Measurements from ENCODE around the gene CLDN7. TPM values are rescaled to one million over a fixed set of nuclear protein-coding genes. Genes with fewer than 3 reads are reported as not detected.
A peak's percentile ranks its signal among the peaks of the same experiment; 100 is the strongest.

Gene CLDN7
- total RNA-seq, 6 experiments from 2014 or later, result 0.43 to 3.0 (median 1.7) TPM

GRCh38 chr17:7261379-7262191 is 693 bp downstream of the CLDN7 start:
- Mint-ChIP-seq H3K4me3 (peak overlapping the region; percentile 45), H3K9me3 (peaks cover 1% of the 10 kb centered on the region), H3K36me3 (ENCODE audit: low read depth) (peaks cover 9% of the 10 kb centered on the region), H3K27ac (no peak overlapping the region), H3K4me1 (ENCODE audit: low read depth) (peaks cover 27% of the 10 kb centered on the region), H3K27me3 (ENCODE audit: insufficient read depth) (peaks cover 8% of the 10 kb centered on the region)
- no peak for TF ChIP-seq CTCF (IDR thresholded peaks at IDR 0.05)
- no peak for DNase-seq

- TF ChIP-seq CTCF (IDR thresholded peaks at IDR 0.05), result no peak
- Mint-ChIP-seq H3K27ac (no peak overlapping the region), H3K27me3 (ENCODE audit: insufficient read depth) (peaks cover 8% of the 10 kb centered on the region), H3K9me3 (no peaks in the 10 kb centered on the region), H3K36me3 (ENCODE audit: low read depth) (peaks cover 11% of the 10 kb centered on the region; the same call in 1 of the 2 replicates), H3K4me1 (ENCODE audit: low read depth) (peaks cover 19% of the 10 kb centered on the region), H3K4me3 (peak overlapping the region; percentile 45)
- DNase-seq, result no peak
Measured at GRCh38 chr17:7260651-7261378, 1.5 kb downstream of the CLDN7 start.

GRCh38 chr17:7260151-7260550 is 2.1 kb downstream of the CLDN7 start:
- Mint-ChIP-seq H3K27ac (no peak overlapping the region), H3K4me3 (no peak overlapping the region), H3K4me1 (ENCODE audit: low read depth) (peaks cover 19% of the 10 kb centered on the region), H3K27me3 (ENCODE audit: insufficient read depth) (peaks cover 8% of the 10 kb centered on the region), H3K9me3 (no peaks in the 10 kb centered on the region), H3K36me3 (ENCODE audit: low read depth) (peaks cover 11% of the 10 kb centered on the region; the same call in 1 of the 2 replicates)
- DNase-seq, result no peak
- no peak for TF ChIP-seq CTCF (IDR thresholded peaks at IDR 0.05)

GRCh38 chr17:7259555-7259889 is 2.8 kb downstream of the CLDN7 start:
- H3K27ac Mint-ChIP-seq, result no peak overlapping the region
- TF ChIP-seq CTCF (IDR thresholded peaks at IDR 0.05), result no peak
- peaks cover 16% of the 10 kb centered on the region for H3K36me3 Mint-ChIP-seq (ENCODE audit: low read depth)
- DNase-seq, result no peak
- no peaks in the 10 kb centered on the region for H3K9me3 Mint-ChIP-seq
- H3K4me3 Mint-ChIP-seq, result no peak overlapping the region
- H3K27me3 Mint-ChIP-seq (ENCODE audit: insufficient read depth), result peaks cover 8% of the 10 kb centered on the region
- peaks cover 19% of the 10 kb centered on the region for H3K4me1 Mint-ChIP-seq (ENCODE audit: low read depth)

- peaks cover 14% of the 10 kb centered on the region for H3K4me1 Mint-ChIP-seq (ENCODE audit: low read depth)
- H3K27me3 Mint-ChIP-seq (ENCODE audit: insufficient read depth), result peaks cover 5% of the 10 kb centered on the region
- TF ChIP-seq CTCF (IDR thresholded peaks at IDR 0.05), result no peak
- no peaks in the 10 kb centered on the region for H3K9me3 Mint-ChIP-seq
- peaks cover 17% of the 10 kb centered on the region for H3K36me3 Mint-ChIP-seq (ENCODE audit: low read depth)
- H3K4me3 Mint-ChIP-seq, result no peak overlapping the region
- no peak for DNase-seq
- H3K27ac Mint-ChIP-seq, result no peak overlapping the region
Measured at GRCh38 chr17:7258731-7259554, 3.3 kb downstream of the CLDN7 start.
